ENCODE results near the gene NAT14. TPM values are rescaled to one million over a fixed set of nuclear protein-coding genes. Genes with fewer than 3 reads are reported as not detected.

NAT14 gene
- total RNA-seq, 1 experiment from 2014 or later = 17.5 TPM

DNA sequence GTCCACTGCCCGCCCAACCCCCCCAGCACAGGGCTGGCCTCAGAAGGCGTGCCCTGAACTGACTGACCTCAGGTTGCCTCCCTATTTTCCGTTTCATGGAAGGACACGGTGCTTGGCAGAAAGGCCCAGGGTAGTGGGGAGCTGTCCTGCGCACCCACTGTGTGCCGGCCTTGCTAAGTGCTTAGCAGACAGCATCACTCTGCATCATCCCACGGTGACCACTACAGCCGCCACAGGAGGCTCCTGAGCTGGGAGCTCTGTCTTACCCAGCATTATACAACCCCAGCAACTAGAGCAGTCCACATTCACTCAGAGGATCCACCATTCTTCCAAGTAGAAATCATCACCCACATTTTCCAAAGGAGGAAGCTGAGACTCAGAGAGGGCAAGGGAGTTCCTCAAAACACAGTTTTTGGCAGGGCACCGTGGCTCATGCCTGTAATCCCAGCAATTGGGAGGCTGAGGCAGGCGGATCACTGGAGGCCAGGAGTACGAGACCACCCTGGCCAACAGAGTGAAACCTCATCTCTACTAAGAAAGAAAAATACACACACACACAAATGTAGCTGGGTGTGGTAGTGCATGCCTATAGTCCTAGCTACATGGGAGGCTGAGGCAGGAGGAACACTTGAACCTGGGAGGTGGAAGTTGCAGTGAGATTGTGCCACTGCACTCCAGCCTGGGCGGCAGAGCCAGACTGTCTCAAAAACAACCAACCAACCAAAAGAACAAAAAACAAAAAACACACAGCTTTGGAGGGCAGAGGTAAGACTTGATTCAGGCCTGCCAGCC, 50.4 kb downstream of the NAT14 start:
- no peaks in the 10 kb centered on the region for H4K20me1 ChIP-seq (ENCODE audit: low read length)
- H2AFZ ChIP-seq (ENCODE audit: low read length) = no peak overlapping the region
- ChIA-PET CTCF (interaction anchor here (0.7 kb wide), 1 partner anchor 53 kb away, joined by 4 read pairs; no protein-coding TSS in a partner anchor), POLR2A (ENCODE audit: unreplicated experiment) (no interaction called here)
- TF ChIP-seq EZH2phosphoT487 (IDR thresholded peaks at IDR 0.05; ENCODE audit: borderline replicate concordance, low read length) (no peak), EZH2 (IDR thresholded peaks at IDR 0.05; ENCODE audit: low read length, unreplicated experiment) (no peak)
- TF ChIP-seq, protein P1, sequence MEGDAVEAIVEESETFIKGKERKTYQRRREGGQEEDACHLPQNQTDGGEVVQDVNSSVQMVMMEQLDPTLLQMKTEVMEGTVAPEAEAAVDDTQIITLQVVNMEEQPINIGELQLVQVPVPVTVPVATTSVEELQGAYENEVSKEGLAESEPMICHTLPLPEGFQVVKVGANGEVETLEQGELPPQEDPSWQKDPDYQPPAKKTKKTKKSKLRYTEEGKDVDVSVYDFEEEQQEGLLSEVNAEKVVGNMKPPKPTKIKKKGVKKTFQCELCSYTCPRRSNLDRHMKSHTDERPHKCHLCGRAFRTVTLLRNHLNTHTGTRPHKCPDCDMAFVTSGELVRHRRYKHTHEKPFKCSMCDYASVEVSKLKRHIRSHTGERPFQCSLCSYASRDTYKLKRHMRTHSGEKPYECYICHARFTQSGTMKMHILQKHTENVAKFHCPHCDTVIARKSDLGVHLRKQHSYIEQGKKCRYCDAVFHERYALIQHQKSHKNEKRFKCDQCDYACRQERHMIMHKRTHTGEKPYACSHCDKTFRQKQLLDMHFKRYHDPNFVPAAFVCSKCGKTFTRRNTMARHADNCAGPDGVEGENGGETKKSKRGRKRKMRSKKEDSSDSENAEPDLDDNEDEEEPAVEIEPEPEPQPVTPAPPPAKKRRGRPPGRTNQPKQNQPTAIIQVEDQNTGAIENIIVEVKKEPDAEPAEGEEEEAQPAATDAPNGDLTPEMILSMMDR (conservative IDR thresholded peaks at IDR 0.05; ENCODE audit: low read depth, low read length) = no peak
- no peaks in the 10 kb centered on the region for H3K9me2 ChIP-seq (replicated peaks; ENCODE audit: low read length)
- no TSS peak for BruUV-seq (replicated peaks)
- H3K27ac ChIP-seq (ENCODE audit: low read length) = no peak overlapping the region
- H3K4me2 ChIP-seq (ENCODE audit: low read length) = no peak overlapping the region
- intact Hi-C loops (cut with micrococcal nuclease) = no loop called here
- H3K4me1 ChIP-seq (ENCODE audit: insufficient read depth, low read length) = no peaks in the 10 kb centered on the region; the same call in 1 of the 2 replicates
- no peak overlapping the region for H3K9ac ChIP-seq (ENCODE audit: low read length)
- H3K4me3 ChIP-seq (ENCODE audit: low read length) = no peak overlapping the region
- H3K36me3 ChIP-seq (ENCODE audit: low read depth, low read length) = no peaks in the 10 kb centered on the region
- H3F3A ChIP-seq (ENCODE audit: low read length, unreplicated experiment) = no peaks in the 10 kb centered on the region
- no peaks in the 10 kb centered on the region for H3K79me2 ChIP-seq (ENCODE audit: low read length)
- no peaks in the 10 kb centered on the region for H3K9me3 ChIP-seq (ENCODE audit: low read length)
- H3K27me3 ChIP-seq (ENCODE audit: low read length) = no peaks in the 10 kb centered on the region
- DNase-seq (no peak), ATAC-seq (no peak)

DNA sequence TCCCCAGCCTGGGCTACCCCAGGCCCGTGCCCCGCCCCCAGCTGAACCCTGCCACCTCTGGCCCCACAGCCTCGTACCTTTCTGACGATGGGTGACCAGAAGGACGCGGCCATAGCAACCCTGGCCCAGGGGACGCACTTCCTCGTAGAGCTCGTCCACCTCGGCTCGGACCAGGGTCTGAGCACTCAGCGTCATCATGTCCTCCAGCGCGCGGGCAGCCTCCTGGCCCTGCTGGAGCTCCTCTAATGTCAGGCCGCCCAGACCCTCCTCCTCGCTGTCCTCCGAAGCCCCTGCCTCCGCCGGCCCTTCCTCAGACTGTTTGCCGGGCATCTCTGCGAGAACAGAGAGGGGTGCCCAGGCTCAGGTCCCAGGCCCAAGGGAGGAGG, 51.0 kb downstream of the NAT14 start:
- no peaks in the 10 kb centered on the region for H3K9me3 ChIP-seq (ENCODE audit: low read length)
- H3K9me2 ChIP-seq (replicated peaks; ENCODE audit: low read length) = no peaks in the 10 kb centered on the region
- no peak overlapping the region for H2AFZ ChIP-seq (ENCODE audit: low read length)
- intact Hi-C loops (cut with micrococcal nuclease) = no loop called here
- no peaks in the 10 kb centered on the region for H3F3A ChIP-seq (ENCODE audit: low read length, unreplicated experiment)
- no peak for DNase-seq
- no peaks in the 10 kb centered on the region; the same call in 1 of the 2 replicates for H3K4me1 ChIP-seq (ENCODE audit: insufficient read depth, low read length)
- POLR2A ChIA-PET (ENCODE audit: unreplicated experiment) = no interaction called here
- H3K4me2 ChIP-seq (ENCODE audit: low read length) = no peak overlapping the region
- H4K20me1 ChIP-seq (ENCODE audit: low read length) = no peaks in the 10 kb centered on the region
- ATAC-seq = no peak
- no peak overlapping the region for H3K27ac ChIP-seq (ENCODE audit: low read length)
- no peak for TF ChIP-seq EZH2phosphoT487 (IDR thresholded peaks at IDR 0.05; ENCODE audit: borderline replicate concordance, low read length)
- no peak for TF ChIP-seq EZH2 (IDR thresholded peaks at IDR 0.05; ENCODE audit: low read length, unreplicated experiment)
- TF ChIP-seq, protein P1 (conservative IDR thresholded peaks at IDR 0.05; ENCODE audit: low read depth, low read length) = no peak
- no peaks in the 10 kb centered on the region for H3K79me2 ChIP-seq (ENCODE audit: low read length)
- no peaks in the 10 kb centered on the region for H3K36me3 ChIP-seq (ENCODE audit: low read depth, low read length)
- H3K9ac ChIP-seq (ENCODE audit: low read length) = no peak overlapping the region
- CTCF ChIA-PET = interaction anchor here (0.7 kb wide), 1 partner anchor 52 kb away, joined by 4 read pairs; no protein-coding TSS in a partner anchor
- no peaks in the 10 kb centered on the region for H3K27me3 ChIP-seq (ENCODE audit: low read length)
- no peak overlapping the region for H3K4me3 ChIP-seq (ENCODE audit: low read length)
- no TSS peak for BruUV-seq (replicated peaks)

DNA sequence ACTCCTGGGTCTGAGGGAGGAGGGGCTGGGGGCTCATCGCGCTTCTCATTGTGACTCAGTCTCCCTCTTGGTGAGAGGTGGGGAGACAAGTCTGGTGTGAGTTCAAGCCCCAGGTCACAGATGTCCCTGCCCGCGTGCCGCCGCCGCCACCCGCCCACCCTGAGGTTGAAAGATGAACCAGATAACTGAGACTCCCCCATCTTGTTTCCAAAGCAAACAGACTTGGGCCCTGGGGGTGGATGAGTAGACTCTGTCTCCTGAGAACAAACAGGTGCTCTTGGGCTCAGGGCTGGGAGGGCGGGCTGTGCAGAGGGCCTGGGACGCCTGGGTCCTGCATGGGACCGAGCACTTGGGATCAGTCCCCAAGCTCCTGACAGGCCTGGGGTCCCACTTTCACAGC, 51.4 kb downstream of the NAT14 start:
- H3K4me3 ChIP-seq (ENCODE audit: low read length) = no peak overlapping the region
- no peak overlapping the region for H3K27ac ChIP-seq (ENCODE audit: low read length)
- ChIA-PET CTCF (interaction anchor here (0.7 kb wide), 1 partner anchor 52 kb away, joined by 4 read pairs; no protein-coding TSS in a partner anchor), POLR2A (ENCODE audit: unreplicated experiment) (no interaction called here)
- H3K9ac ChIP-seq (ENCODE audit: low read length) = no peak overlapping the region
- H3K79me2 ChIP-seq (ENCODE audit: low read length) = no peaks in the 10 kb centered on the region
- no peaks in the 10 kb centered on the region for H3K9me3 ChIP-seq (ENCODE audit: low read length)
- H3K27me3 ChIP-seq (ENCODE audit: low read length) = no peaks in the 10 kb centered on the region
- no peaks in the 10 kb centered on the region for H4K20me1 ChIP-seq (ENCODE audit: low read length)
- no peaks in the 10 kb centered on the region; the same call in 1 of the 2 replicates for H3K4me1 ChIP-seq (ENCODE audit: insufficient read depth, low read length)
- ATAC-seq = no peak
- H3K9me2 ChIP-seq (replicated peaks; ENCODE audit: low read length) = no peaks in the 10 kb centered on the region
- H3K4me2 ChIP-seq (ENCODE audit: low read length) = no peak overlapping the region
- BruUV-seq (replicated peaks) = no TSS peak
- DNase-seq = no peak
- H3K36me3 ChIP-seq (ENCODE audit: low read depth, low read length) = no peaks in the 10 kb centered on the region
- H3F3A ChIP-seq (ENCODE audit: low read length, unreplicated experiment) = no peaks in the 10 kb centered on the region
- TF ChIP-seq EZH2phosphoT487 (IDR thresholded peaks at IDR 0.05; ENCODE audit: borderline replicate concordance, low read length) (no peak), EZH2 (IDR thresholded peaks at IDR 0.05; ENCODE audit: low read length, unreplicated experiment) (no peak)
- TF ChIP-seq, protein P1 (conservative IDR thresholded peaks at IDR 0.05; ENCODE audit: low read depth, low read length) = no peak
- intact Hi-C loops (cut with micrococcal nuclease) = no loop called here
- H2AFZ ChIP-seq (ENCODE audit: low read length) = no peak overlapping the region

Data from PC-3 (cell line).